Liver (tissue), 9 donors: ENCODE data around the gene CDX4. TPM values are rescaled to one million over a fixed set of nuclear protein-coding genes. Genes with fewer than 3 reads are reported as not detected.

ENCODE experiments used
- DNase-seq: peaks from one replicate; pipeline ENCODE4 v3.0.0-alpha.2; 2017; ENCODE audit warnings: low spot score
- H3K27ac ChIP-seq, 2 donors: one replicate each; pipeline ENCODE4 v1.7.0; 2013; ENCODE audit warnings: inconsistent platforms in 2 of 2, low read length in 2 of 2, control low read depth in 1 of 2, low read depth in 1 of 2, mild to moderate bottlenecking in 1 of 2
- H3K27me3 ChIP-seq, 4 donors: one replicate each; pipeline versions ENCODE4 v1.6.1 to v1.7.0; 2013; ENCODE audit warnings: low read length in 3 of 4, inconsistent platforms in 1 of 4, mild to moderate bottlenecking in 1 of 4, moderate library complexity in 1 of 4; ENCODE audit not compliant: control insufficient read depth in 4 of 4, insufficient read depth in 4 of 4
- H3K36me3 ChIP-seq, 4 donors: one replicate each; pipeline versions ENCODE4 v1.6.1 to v1.7.0; 2013; ENCODE audit warnings: low read length in 3 of 4, mild to moderate bottlenecking in 3 of 4, low read depth in 1 of 4, moderate library complexity in 1 of 4; ENCODE audit not compliant: control insufficient read depth in 4 of 4, insufficient read depth in 3 of 4
- H3K4me1 ChIP-seq, 4 donors: one replicate each; pipeline versions ENCODE4 v1.6.1 to v1.7.0; 2013; ENCODE audit warnings: low read length in 3 of 4, mild to moderate bottlenecking in 3 of 4, moderate library complexity in 1 of 4; ENCODE audit not compliant: control insufficient read depth in 4 of 4, insufficient read depth in 4 of 4
- H3K4me3 ChIP-seq, 3 donors: one replicate each; pipeline versions ENCODE4 v1.6.1 to v1.7.0; 2013; ENCODE audit warnings: low read length in 3 of 3, control low read depth in 1 of 3, low read depth in 1 of 3, mild to moderate bottlenecking in 1 of 3
- H3K9ac ChIP-seq, 2 donors: one replicate each; pipeline ENCODE4 v1.7.0; 2013; ENCODE audit warnings: low read length in 2 of 2, mild to moderate bottlenecking in 2 of 2, moderate library complexity in 2 of 2, control low read depth in 1 of 2, low read depth in 1 of 2
- H3K9me3 ChIP-seq, 4 donors: one replicate each; pipeline versions ENCODE4 v1.6.1 to v1.7.0; 2013; ENCODE audit warnings: low read length in 3 of 4; ENCODE audit not compliant: control insufficient read depth in 4 of 4
- ATF3 ChIP-seq: IDR thresholded peaks from 2 replicates; pipeline ENCODE4 v1.6.1; 2016; ENCODE audit warnings: antibody characterized with exemption
- CTCF ChIP-seq: fragments of 150-350 bp; IDR thresholded peaks from 2 replicates; pipeline ENCODE4 v1.5.1; 2017; ENCODE audit warnings: improper control_type of control experiment, low read depth, low read length; ENCODE audit not compliant: missing input control
- EGR1 ChIP-seq, 2 donors: IDR thresholded peaks; 2 replicates each; pipeline ENCODE4 v1.6.1; 2016 to 2018; ENCODE audit warnings: antibody characterized with exemption in 2 of 2, low read depth in 2 of 2
- FOXA1 ChIP-seq: IDR thresholded peaks from 2 replicates; pipeline ENCODE4 v1.6.1; 2016; ENCODE audit warnings: antibody characterized with exemption
- FOXA2 ChIP-seq: IDR thresholded peaks from 2 replicates; pipeline ENCODE4 v1.6.1; 2016; ENCODE audit warnings: antibody characterized with exemption
- GABPA ChIP-seq, 2 donors: IDR thresholded peaks in 1 of 2; conservative IDR thresholded peaks in 1 of 2; 2 replicates each; pipeline ENCODE4 v1.6.1; 2016; ENCODE audit warnings: antibody characterized with exemption in 2 of 2, mild to moderate bottlenecking in 1 of 2, moderate library complexity in 1 of 2
- HNF4A ChIP-seq, 2 donors: conservative IDR thresholded peaks; 2 replicates each; pipeline ENCODE4 v1.6.1; 2016; ENCODE audit warnings: antibody characterized with exemption in 2 of 2, mild to moderate bottlenecking in 2 of 2
- HNF4G ChIP-seq: IDR thresholded peaks from 2 replicates; pipeline ENCODE4 v1.6.1; 2016; ENCODE audit warnings: antibody characterized with exemption
- JUND ChIP-seq, 2 donors: IDR thresholded peaks; 2 replicates each; pipeline ENCODE4 v1.6.1; 2016; ENCODE audit warnings: antibody characterized with exemption in 2 of 2
- MAX ChIP-seq: IDR thresholded peaks from 2 replicates; pipeline ENCODE4 v1.6.1; 2016; ENCODE audit warnings: antibody characterized with exemption
- NR2F2 ChIP-seq: IDR thresholded peaks from 2 replicates; pipeline ENCODE4 v1.6.1; 2016; ENCODE audit warnings: antibody characterized with exemption
- RAD21 ChIP-seq, 2 donors: IDR thresholded peaks; 2 replicates each; pipeline ENCODE4 v1.6.1; 2016; ENCODE audit warnings: antibody characterized with exemption in 2 of 2, mild to moderate bottlenecking in 2 of 2
- REST ChIP-seq: IDR thresholded peaks from 2 replicates; pipeline ENCODE4 v1.6.1; 2016; ENCODE audit warnings: antibody characterized with exemption, mild to moderate bottlenecking
- RXRA ChIP-seq, 2 donors: IDR thresholded peaks; 2 replicates each; pipeline ENCODE4 v1.6.1; 2017 to 2018; ENCODE audit warnings: antibody characterized with exemption in 2 of 2, mild to moderate bottlenecking in 1 of 2
- SP1 ChIP-seq: IDR thresholded peaks from 2 replicates; pipeline ENCODE4 v1.6.1; 2018; ENCODE audit warnings: antibody characterized with exemption, mild to moderate bottlenecking
- TAF1 ChIP-seq: conservative IDR thresholded peaks from 2 replicates; pipeline ENCODE4 v1.6.1; 2016; ENCODE audit warnings: antibody characterized with exemption, mild to moderate bottlenecking
- YY1 ChIP-seq: IDR thresholded peaks from 2 replicates; pipeline ENCODE4 v1.6.1; 2016; ENCODE audit warnings: antibody characterized with exemption, mild to moderate bottlenecking
- ZBTB33 ChIP-seq: IDR thresholded peaks from 2 replicates; pipeline ENCODE4 v1.6.1; 2016; ENCODE audit warnings: antibody characterized with exemption
- WGBS: extraction: QIAGEN DNeasy Blood & Tissue Kit; methylation state at CpG from one replicate; pipeline ENCODE4 v1.1.7; 2013; 5-methylcytosine and 5-hydroxymethylcytosine counted together
- polyA plus RNA-seq, 2 donors: library from polyadenylated mRNA; stranded (reverse) in 1 of 2; unstranded in 1 of 2; fragments of 200-250 nt in 1 of 2; fragments of >200 nt in 1 of 2; fragmentation: Nextera tagmentation in 1 of 2; extraction: Ambion mirVana in 1 of 2; gene quantifications; one replicate each; pipeline versions ENCODE4 v1.2.1 to v1.2.3, GENCODE V29; 2013 to 2015
- total RNA-seq, 2 donors: library from RNA; depleted of rRNA; stranded (reverse); fragments of >200 nt; gene quantifications; one replicate each; pipeline ENCODE4 v1.2.3, GENCODE V29; 2014
- donor health status: healthy.
- donor health status: healthy.
- donor health status: healthy.
- donor health status: healthy.
- donor health status: healthy.

CDX4 gene
- not detected for total RNA-seq
- polyA plus RNA-seq = not detected

GRCh38 chrX:73446831-73447230, at the start of gene CDX4:
TSS of gene CDX4 (plus strand) at chrX:73447053. CDS start at chrX:73447254, 201 bp downstream.
- TF ChIP-seq HNF4A (conservative IDR thresholded peaks at IDR 0.05) (no peak), EGR1 (IDR thresholded peaks at IDR 0.05; ENCODE audit: low read depth in 2 of 2) (no peak), HNF4G (no peak), FOXA1 (no peak)
- H3K4me1 ChIP-seq = no peaks in the 10 kb centered on the region
- peaks cover 0 to 12% (median 0%) of the 10 kb centered on the region in 4 donors for H3K27me3 ChIP-seq
- WGBS = 43% methylated on average over 7 of the region's 7 CpGs
- H3K9me3 ChIP-seq = peaks cover 0 to 2% (median 0%) of the 10 kb centered on the region in 4 donors
- H3K9ac ChIP-seq = no peak within 1 kb of the TSS
- no peak for DNase-seq
- no peak within 1 kb of the TSS for H3K4me3 ChIP-seq
- no peaks in the 10 kb centered on the region for H3K36me3 ChIP-seq
- no peak within 1 kb of the TSS for H3K27ac ChIP-seq

GRCh38 chrX:73398185-73398914, 48.5 kb upstream of the CDX4 start:
- H3K4me3 ChIP-seq = no peak overlapping the region
- peak overlapping the region in 1 of 2 donors; percentile 56 for H3K27ac ChIP-seq
- no peak for DNase-seq
- 28% methylated on average over 2 of the region's 2 CpGs for WGBS
- TF ChIP-seq YY1 (peak; percentile 77), REST (peak; percentile 23), GABPA (IDR thresholded peaks at IDR 0.05 in 1 of 2, conservative IDR thresholded peaks at IDR 0.05 in 1 of 2) (no peak), EGR1 (IDR thresholded peaks at IDR 0.05; ENCODE audit: low read depth in 2 of 2) (no peak), TAF1 (no peak), ATF3 (no peak), SP1 (peak; percentile 44), RXRA (IDR thresholded peaks at IDR 0.05) (peak; percentile 52 to 82), JUND (IDR thresholded peaks at IDR 0.05) (peak in 1 of 2 donors; percentile 53), HNF4A (conservative IDR thresholded peaks at IDR 0.05) (peak; percentile 92 to 95), HNF4G (peak; percentile 70), FOXA1 (no peak), NR2F2 (no peak), CTCF (no peak), RAD21 (IDR thresholded peaks at IDR 0.05) (peak; percentile 17 to 30), MAX (peak; percentile 47), ZBTB33 (no peak), FOXA2 (no peak)
- no peak overlapping the region for H3K9ac ChIP-seq
- no peaks in the 10 kb centered on the region for H3K27me3 ChIP-seq
- no peaks in the 10 kb centered on the region for H3K9me3 ChIP-seq
- H3K36me3 ChIP-seq = no peaks in the 10 kb centered on the region
- peaks cover 2 to 21% (median 15%) of the 10 kb centered on the region in 4 donors for H3K4me1 ChIP-seq
